ENCODE measurements around the gene HELZ. TPM values are rescaled to one million over a fixed set of nuclear protein-coding genes. Genes with fewer than 3 reads are reported as not detected.

HELZ gene
- total RNA-seq, 1 donor from 2014 or later: 51.1 TPM

GRCh38 chr17:67280279-67280678 lies 35.3 kb upstream of the HELZ start:
- no peaks in the 10 kb centered on the region for H3K36me3 ChIP-seq (ENCODE audit: control insufficient read depth, insufficient read depth, low read length)
- DNase-seq (ENCODE audit: low read depth) (peak; percentile 99), FAIRE-seq (peak; percentile 94)
- no peak for TF ChIP-seq CTCF (IDR thresholded peaks at IDR 0.05; ENCODE audit: insufficient read depth, low read length, severe bottlenecking)
- no peaks in the 10 kb centered on the region for H3K27me3 ChIP-seq (ENCODE audit: control insufficient read depth, insufficient read depth, low read length)
- H3K4me3 ChIP-seq (ENCODE audit: low read depth, low read length): no peak overlapping the region

- DNase-seq (ENCODE audit: low read depth) (no peak), FAIRE-seq (no peak)
- Histone ChIP-seq H3K4me3 (ENCODE audit: low read depth, low read length) (no peak overlapping the region), H3K27me3 (ENCODE audit: control insufficient read depth, insufficient read depth, low read length) (no peaks in the 10 kb centered on the region), H3K36me3 (ENCODE audit: control insufficient read depth, insufficient read depth, low read length) (no peaks in the 10 kb centered on the region)
- no peak for TF ChIP-seq CTCF (IDR thresholded peaks at IDR 0.05; ENCODE audit: insufficient read depth, low read length, severe bottlenecking)
Observed at GRCh38 chr17:67279115-67279514, 34.1 kb upstream of the HELZ start.

- DNase-seq (ENCODE audit: low read depth): no peak
- TF ChIP-seq CTCF (IDR thresholded peaks at IDR 0.05; ENCODE audit: insufficient read depth, low read length, severe bottlenecking): no peak
- Histone ChIP-seq H3K27me3 (ENCODE audit: control insufficient read depth, insufficient read depth, low read length) (no peaks in the 10 kb centered on the region), H3K36me3 (ENCODE audit: control insufficient read depth, insufficient read depth, low read length) (no peaks in the 10 kb centered on the region), H3K4me3 (ENCODE audit: low read depth, low read length) (no peak overlapping the region)
- FAIRE-seq: no peak
Observed at GRCh38 chr17:67278363-67278762, 33.4 kb upstream of the HELZ start.

GRCh38 chr17:67276075-67276474 lies 31.1 kb upstream of the HELZ start:
- H3K4me3 ChIP-seq (ENCODE audit: low read depth, low read length): no peak overlapping the region
- no peak for FAIRE-seq
- peak; percentile 35 for TF ChIP-seq CTCF (IDR thresholded peaks at IDR 0.05; ENCODE audit: insufficient read depth, low read length, severe bottlenecking)
- peak; percentile 33 for DNase-seq (ENCODE audit: low read depth)
- no peaks in the 10 kb centered on the region for H3K36me3 ChIP-seq (ENCODE audit: control insufficient read depth, insufficient read depth, low read length)
- H3K27me3 ChIP-seq (ENCODE audit: control insufficient read depth, insufficient read depth, low read length): no peaks in the 10 kb centered on the region

- DNase-seq (ENCODE audit: low read depth) (no peak), FAIRE-seq (no peak)
- no peak for TF ChIP-seq CTCF (IDR thresholded peaks at IDR 0.05; ENCODE audit: insufficient read depth, low read length, severe bottlenecking)
- no peak overlapping the region for H3K4me3 ChIP-seq (ENCODE audit: low read depth, low read length)
- no peaks in the 10 kb centered on the region for H3K27me3 ChIP-seq (ENCODE audit: control insufficient read depth, insufficient read depth, low read length)
- H3K36me3 ChIP-seq (ENCODE audit: control insufficient read depth, insufficient read depth, low read length): no peaks in the 10 kb centered on the region
Observed at GRCh38 chr17:67274466-67274865, 29.5 kb upstream of the HELZ start.

- Histone ChIP-seq H3K4me3 (ENCODE audit: low read depth, low read length) (no peak overlapping the region), H3K27me3 (ENCODE audit: control insufficient read depth, insufficient read depth, low read length) (no peaks in the 10 kb centered on the region), H3K36me3 (ENCODE audit: control insufficient read depth, insufficient read depth, low read length) (no peaks in the 10 kb centered on the region)
- no peak for DNase-seq (ENCODE audit: low read depth)
- TF ChIP-seq CTCF (IDR thresholded peaks at IDR 0.05; ENCODE audit: insufficient read depth, low read length, severe bottlenecking): no peak
- FAIRE-seq: no peak
Observed at GRCh38 chr17:67273900-67274299, 28.9 kb upstream of the HELZ start.

Data from bronchial epithelial cell (primary cell).